Transverse colon (tissue), 4 donors: ENCODE results near the gene OR6X1. TPM values are rescaled to one million over a fixed set of nuclear protein-coding genes. Genes with fewer than 3 reads are reported as not detected.

Source experiments
- DNase-seq: peaks from one replicate; pipeline ENCODE4 v3.0.0-alpha.2; 2019
- H3K27ac ChIP-seq, 4 donors: fragments of 200-600 bp; sonication (generic); 2 replicates each; pipeline ENCODE4 v1.5.1; 2016 to 2018; ENCODE audit warnings: inconsistent platforms in 4 of 4
- H3K27me3 ChIP-seq: fragments of 200-600 bp; sonication (generic); 2 replicates; pipeline ENCODE4 v1.5.1; 2017; ENCODE audit warnings: inconsistent platforms
- H3K36me3 ChIP-seq, 4 donors: fragments of 200-600 bp; sonication (generic); 2 replicates each; pipeline ENCODE4 v1.5.1; 2017 to 2019; ENCODE audit warnings: inconsistent platforms in 4 of 4
- H3K4me1 ChIP-seq, 4 donors: fragments of 200-600 bp; sonication (generic); 2 replicates each; pipeline ENCODE4 v1.5.1; 2017 to 2020; ENCODE audit warnings: inconsistent platforms in 4 of 4
- H3K4me3 ChIP-seq, 4 donors: fragments of 200-600 bp; sonication (generic); 1 replicate in 1 of 4; 2 replicates in 3 of 4; pipeline versions ENCODE4 v1.5.1 to v1.6.1; 2017 to 2019; ENCODE audit warnings: inconsistent platforms in 4 of 4
- H3K9me3 ChIP-seq, 2 donors: fragments of 200-600 bp; sonication (generic); 2 replicates each; pipeline ENCODE4 v1.5.1; 2017 to 2019; ENCODE audit warnings: inconsistent platforms in 2 of 2
- EP300 ChIP-seq: sonication (generic); formaldehyde crosslinking; IDR thresholded peaks from one replicate; pipeline ENCODE4 v1.6.1; 2017; ENCODE audit warnings: antibody characterized with exemption, low read depth
- POLR2A ChIP-seq: fragments of 450-650 bp; IDR thresholded peaks from one replicate; pipeline ENCODE4 v1.6.1; 2016; ENCODE audit warnings: antibody characterized with exemption, mild to moderate bottlenecking, moderate library complexity
- POLR2AphosphoS5 ChIP-seq, 3 donors: sonication (generic); formaldehyde crosslinking; IDR thresholded peaks; one replicate each; pipeline ENCODE4 v1.6.1; 2016; ENCODE audit warnings: antibody characterized with exemption in 3 of 3
- WGBS, 2 donors: methylation state at CpG; one replicate each; pipeline ENCODE4 v1.1.5; 2018; ENCODE audit warnings: low coverage in 1 of 2; 5-methylcytosine and 5-hydroxymethylcytosine counted together
- in situ Hi-C, 4 donors: fragments of 200-750 bp; cut with MboI; loops; one replicate each; pipeline versions ENCODE4 v1.15.0 to v1.15.1; 2017; ENCODE audit warnings: low sequenced_read_pairs in 3 of 4, low pct_ligation_motif_present in 1 of 4, low pct_unique_long_range_greater_than_20kb in 1 of 4
- intact Hi-C: fragments of 100-400 bp; cut with DNase I; formaldehyde crosslinking; loops from one replicate; pipeline ENCODE4 v1.15.1; 2023; ENCODE audit warnings: low total_unique reads
- total RNA-seq, 4 donors: library from RNA; depleted of rRNA; stranded (reverse); fragments of >200 nt; gene quantifications; one replicate each; pipeline ENCODE4 v1.1.0, GENCODE V29; 2016
- TF ChIP-seq, protein P1 (sequence below), 5 experiments: fragments of 200-600 bp in 3 of 5; fragments of 450-650 bp in 2 of 5; sonication (generic) in 3 of 5; IDR thresholded peaks; 1 replicate in 2 of 5; 2 replicates in 3 of 5; pipeline ENCODE4 v1.5.1; 2016 to 2017; ENCODE audit warnings: antibody characterized with exemption in 5 of 5, inconsistent platforms in 3 of 5, mild to moderate bottlenecking in 2 of 5, moderate library complexity in 1 of 5

Gene OR6X1
- total RNA-seq, 4 donors from 2014 or later = 0.68 TPM; not detected in 3

DNA sequence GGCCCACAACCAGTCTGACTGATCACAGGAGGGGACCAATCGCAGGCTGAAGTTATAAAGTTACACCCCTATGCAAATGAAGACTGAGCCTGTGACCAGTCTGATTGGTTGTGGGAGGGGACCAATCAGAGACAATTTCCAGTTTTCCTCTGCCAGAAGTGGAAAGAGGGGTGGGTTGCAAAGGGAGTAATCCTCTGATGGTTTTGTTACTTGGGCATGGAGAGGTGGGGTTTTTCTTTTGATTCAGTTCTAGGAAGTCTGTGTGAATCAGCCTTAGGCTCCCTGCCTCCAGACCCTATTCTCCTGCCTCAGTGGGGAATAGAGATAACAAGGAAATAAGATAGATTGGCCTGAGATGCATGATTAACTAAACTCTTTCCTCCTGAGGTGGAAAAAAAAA, 41.9 kb upstream of the OR6X1 start:
- no peaks in the 10 kb centered on the region for H3K9me3 ChIP-seq
- WGBS, 2 donors = 57 to 86% methylated on average over 1 of the region's 1 CpG
- no peaks in the 10 kb centered on the region for H3K4me1 ChIP-seq
- intact Hi-C loops = no loop called here
- H3K36me3 ChIP-seq = no peaks in the 10 kb centered on the region
- no peak overlapping the region for H3K4me3 ChIP-seq
- H3K27ac ChIP-seq = no peak overlapping the region
- TF ChIP-seq POLR2A = no peak
- no peak for TF ChIP-seq EP300
- TF ChIP-seq, protein P1, sequence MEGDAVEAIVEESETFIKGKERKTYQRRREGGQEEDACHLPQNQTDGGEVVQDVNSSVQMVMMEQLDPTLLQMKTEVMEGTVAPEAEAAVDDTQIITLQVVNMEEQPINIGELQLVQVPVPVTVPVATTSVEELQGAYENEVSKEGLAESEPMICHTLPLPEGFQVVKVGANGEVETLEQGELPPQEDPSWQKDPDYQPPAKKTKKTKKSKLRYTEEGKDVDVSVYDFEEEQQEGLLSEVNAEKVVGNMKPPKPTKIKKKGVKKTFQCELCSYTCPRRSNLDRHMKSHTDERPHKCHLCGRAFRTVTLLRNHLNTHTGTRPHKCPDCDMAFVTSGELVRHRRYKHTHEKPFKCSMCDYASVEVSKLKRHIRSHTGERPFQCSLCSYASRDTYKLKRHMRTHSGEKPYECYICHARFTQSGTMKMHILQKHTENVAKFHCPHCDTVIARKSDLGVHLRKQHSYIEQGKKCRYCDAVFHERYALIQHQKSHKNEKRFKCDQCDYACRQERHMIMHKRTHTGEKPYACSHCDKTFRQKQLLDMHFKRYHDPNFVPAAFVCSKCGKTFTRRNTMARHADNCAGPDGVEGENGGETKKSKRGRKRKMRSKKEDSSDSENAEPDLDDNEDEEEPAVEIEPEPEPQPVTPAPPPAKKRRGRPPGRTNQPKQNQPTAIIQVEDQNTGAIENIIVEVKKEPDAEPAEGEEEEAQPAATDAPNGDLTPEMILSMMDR (IDR thresholded peaks at IDR 0.05) = no peak
- TF ChIP-seq POLR2AphosphoS5 (IDR thresholded peaks at IDR 0.05) = no peak
- no peak for DNase-seq
- in situ Hi-C loops = no loop called here
- H3K27me3 ChIP-seq = no peaks in the 10 kb centered on the region

DNA sequence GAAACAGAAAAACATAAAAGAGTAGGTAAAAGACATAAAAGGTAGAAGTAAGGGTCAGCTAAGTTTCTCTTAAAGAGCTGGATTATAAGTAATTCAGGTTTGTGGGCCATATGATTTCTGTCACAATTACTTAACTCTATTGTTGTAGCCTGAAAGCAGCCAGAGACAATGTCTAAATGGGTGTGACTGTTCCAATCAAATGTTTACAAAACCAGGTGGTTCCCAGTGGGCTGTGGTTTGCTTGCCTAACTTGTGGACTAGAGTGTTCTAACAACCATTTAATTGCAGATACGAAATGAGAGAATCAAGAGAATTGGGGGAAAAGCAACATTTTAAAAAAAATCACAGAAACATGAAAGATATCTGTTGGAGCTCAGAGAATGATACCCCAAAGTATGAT, 29.2 kb upstream of the OR6X1 start:
- Histone ChIP-seq H3K4me1 (peaks cover 0 to 3% (median 0%) of the 10 kb centered on the region in 4 donors), H3K27me3 (no peaks in the 10 kb centered on the region), H3K36me3 (no peaks in the 10 kb centered on the region), H3K27ac (peak overlapping the region in 1 of 4 donors; percentile 12), H3K4me3 (no peak overlapping the region), H3K9me3 (no peaks in the 10 kb centered on the region)
- DNase-seq = peak; percentile 11
- WGBS, 2 donors = 32 to 67% methylated on average over 1 of the region's 1 CpG
- TF ChIP-seq, protein P1 (IDR thresholded peaks at IDR 0.05) = no peak
- TF ChIP-seq EP300 = no peak
- TF ChIP-seq POLR2A = no peak
- no peak for TF ChIP-seq POLR2AphosphoS5 (IDR thresholded peaks at IDR 0.05)
- in situ Hi-C loops (no loop called here), intact Hi-C loops (no loop called here)

DNA sequence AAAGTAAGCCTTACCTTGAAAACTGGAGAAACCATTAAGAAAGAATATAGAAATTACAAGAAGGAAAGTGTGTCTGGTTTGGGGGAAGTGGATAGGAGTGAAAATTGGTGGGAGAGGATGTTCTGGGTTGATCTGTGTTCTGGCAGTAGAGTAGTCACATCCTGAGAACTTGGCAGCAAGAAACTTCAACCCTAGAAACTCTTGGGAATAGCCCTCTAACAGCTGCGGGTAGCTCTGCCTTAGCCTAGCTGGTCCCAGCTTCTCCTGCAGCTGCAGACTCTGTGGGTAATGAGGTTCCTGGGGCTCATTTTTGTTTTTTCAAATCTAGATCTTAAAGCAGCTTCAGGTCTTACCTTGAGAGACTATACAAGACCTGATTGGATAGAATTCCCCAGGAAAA, 24.2 kb upstream of the OR6X1 start:
- Histone ChIP-seq H3K27ac (no peak overlapping the region), H3K27me3 (no peaks in the 10 kb centered on the region), H3K4me3 (no peak overlapping the region), H3K36me3 (no peaks in the 10 kb centered on the region), H3K9me3 (no peaks in the 10 kb centered on the region), H3K4me1 (peaks cover 0 to 3% (median 0%) of the 10 kb centered on the region in 4 donors)
- 79 to 100% methylated on average over 1 of the region's 1 CpG for WGBS, 2 donors
- no peak for TF ChIP-seq EP300
- TF ChIP-seq, protein P1 (IDR thresholded peaks at IDR 0.05) = no peak
- no peak for DNase-seq
- in situ Hi-C loops = no loop called here
- intact Hi-C loops = no loop called here

DNA sequence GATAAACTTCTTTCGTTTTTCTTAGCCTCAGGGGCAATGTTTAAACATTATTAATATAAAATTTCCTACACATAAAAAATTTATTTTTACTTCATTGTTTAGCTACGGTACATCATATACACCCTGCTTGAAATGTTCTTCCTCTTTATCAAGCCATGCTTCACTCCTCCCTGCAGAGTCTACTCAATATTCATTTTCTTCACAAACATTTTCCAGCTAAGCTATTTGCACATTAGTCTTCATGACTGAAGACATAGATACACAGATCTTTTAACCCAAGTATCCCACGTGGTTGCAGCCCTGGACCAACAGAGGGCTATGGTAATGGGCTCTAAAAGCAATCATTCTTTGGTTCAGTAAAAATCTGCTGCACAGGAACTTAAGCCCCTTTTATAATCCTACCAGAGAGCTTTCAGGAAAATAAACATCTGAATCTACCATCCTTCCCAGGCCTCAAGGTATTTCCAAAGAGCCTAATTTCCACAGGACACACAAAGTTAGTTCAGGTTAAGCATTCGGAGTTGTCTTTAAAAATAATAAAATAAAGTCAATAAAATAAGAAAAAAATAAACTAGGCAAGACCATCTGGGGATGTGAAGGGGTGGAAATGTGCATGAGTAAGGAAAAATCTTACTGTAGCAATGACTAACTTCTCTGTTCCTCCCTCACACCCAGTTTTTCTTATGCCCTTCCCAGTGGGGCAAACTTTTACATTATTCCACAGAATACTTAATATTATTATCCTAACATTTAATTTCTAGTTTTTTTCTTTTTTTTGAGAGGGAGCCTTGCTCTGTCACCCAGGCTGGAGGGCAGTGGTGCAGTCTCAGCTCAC, 21.6 kb upstream of the OR6X1 start:
- no peak for DNase-seq
- TF ChIP-seq POLR2A = no peak
- TF ChIP-seq EP300 = no peak
- TF ChIP-seq, protein P1 (IDR thresholded peaks at IDR 0.05) = no peak
- no peak for TF ChIP-seq POLR2AphosphoS5 (IDR thresholded peaks at IDR 0.05)
- H3K9me3 ChIP-seq = no peaks in the 10 kb centered on the region
- no peaks in the 10 kb centered on the region for H3K4me1 ChIP-seq
- WGBS, 2 donors = 55 to 64% methylated on average over 4 of the region's 4 CpGs
- in situ Hi-C loops (no loop called here), intact Hi-C loops (no loop called here)
- no peaks in the 10 kb centered on the region for H3K36me3 ChIP-seq
- no peak overlapping the region for H3K27ac ChIP-seq
- H3K4me3 ChIP-seq = no peak overlapping the region
- no peaks in the 10 kb centered on the region for H3K27me3 ChIP-seq
